ENCODE measurements around the gene FOXN3.
"Not testable (repeated sequence)": the region's sequence is repeated elsewhere in the genome, so short reads cannot be mapped to it uniquely, and the experiment has no call there.

Gene FOXN3

DNA sequence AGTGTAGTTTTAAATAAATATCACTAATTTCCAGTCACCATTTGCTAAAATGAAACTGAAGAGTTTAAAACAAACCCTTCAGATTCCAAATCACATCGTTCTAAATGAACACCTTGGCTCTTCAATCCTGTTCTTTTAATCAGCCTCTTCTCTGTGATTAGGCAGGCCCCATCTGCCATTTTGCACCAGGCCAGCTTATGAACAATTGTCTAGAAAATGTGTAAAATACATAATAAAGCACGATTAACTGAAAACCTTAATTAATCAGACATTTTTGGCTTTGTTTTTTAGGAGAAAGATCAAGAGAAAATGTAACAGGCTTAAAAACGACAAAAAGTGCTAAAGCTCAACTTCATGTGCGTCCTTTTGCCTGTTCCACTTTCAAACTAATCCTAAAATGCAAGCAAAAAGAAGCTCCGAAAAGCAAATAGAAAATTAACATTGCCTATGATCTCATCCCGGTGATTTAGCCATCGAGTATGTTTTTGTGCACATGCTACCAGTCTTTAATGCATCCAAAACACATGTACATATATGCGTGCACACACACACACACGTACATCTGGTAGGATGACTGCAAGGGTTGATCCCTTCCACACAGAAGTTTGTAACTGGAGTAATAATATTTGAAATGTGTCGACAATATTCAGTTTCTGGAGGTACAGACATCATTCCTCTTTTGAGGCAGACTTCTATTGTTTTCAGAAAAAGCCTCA is 288.6 kb downstream of the FOXN3 start:
- no peak overlapping the region for H3K27ac ChIP-seq
- DNase-seq (ENCODE audit: low read depth, low spot score): no peak

DNA sequence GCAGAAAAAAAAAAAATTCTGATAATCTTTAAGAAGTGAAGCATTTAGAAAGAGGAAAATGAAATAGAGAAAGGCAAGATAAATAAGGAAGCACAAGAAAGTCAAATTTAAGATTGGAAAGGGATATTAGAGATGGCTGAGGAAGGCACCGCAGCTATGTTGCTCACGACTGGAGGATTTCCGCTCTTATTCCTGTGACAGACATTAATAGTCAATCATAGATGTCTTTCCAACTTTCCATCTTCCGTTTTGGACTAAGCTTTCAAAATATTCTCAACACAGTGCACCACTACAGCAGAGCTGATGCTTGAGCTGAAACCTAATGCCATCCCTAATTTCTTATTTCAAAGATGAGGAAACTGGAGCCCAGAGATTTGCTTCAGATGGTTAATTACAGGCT is 290.6 kb downstream of the FOXN3 start:
- H3K27ac ChIP-seq: no peak overlapping the region
- DNase-seq (ENCODE audit: low read depth, low spot score): no peak

DNA sequence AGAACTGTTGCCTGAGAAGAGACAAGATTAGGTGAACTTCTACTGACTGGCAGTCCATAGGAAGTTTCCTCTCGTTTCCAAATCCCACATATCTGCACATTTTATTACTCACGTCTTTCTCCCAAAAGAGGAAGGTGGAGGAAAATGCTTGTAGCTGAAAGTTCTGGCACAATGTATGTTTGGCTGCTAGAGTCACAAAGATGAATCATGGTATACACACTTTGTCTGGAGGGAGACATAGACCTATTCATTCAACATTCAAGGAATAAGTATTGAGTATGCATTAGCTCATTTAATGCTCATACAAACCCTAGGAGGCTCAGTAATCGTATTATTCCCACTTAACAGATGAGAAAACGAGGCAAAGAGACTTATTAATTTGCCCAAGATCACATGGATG is 291.8 kb downstream of the FOXN3 start:
- H3K27ac ChIP-seq: no peak overlapping the region
- no peak for DNase-seq (ENCODE audit: low read depth, low spot score)

DNA sequence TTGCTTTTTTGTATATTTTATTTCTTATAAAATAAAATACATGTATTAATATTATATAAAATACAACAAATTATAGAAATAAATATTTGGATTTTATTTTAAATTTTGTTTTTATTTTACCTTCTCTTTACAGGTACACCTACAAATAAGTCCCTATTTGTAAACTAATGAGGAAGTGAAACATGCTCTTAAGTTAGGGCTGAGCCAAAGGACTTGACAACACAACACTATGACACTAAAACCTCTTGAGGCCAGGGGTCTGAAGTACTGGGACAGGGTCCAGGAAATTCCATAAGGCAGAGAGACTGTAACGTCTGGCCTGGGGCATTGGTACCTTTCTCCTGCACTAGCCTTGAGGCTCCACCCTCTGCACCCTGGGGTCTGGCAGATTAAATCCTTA is 293.2 kb downstream of the FOXN3 start:
- no peak for DNase-seq (ENCODE audit: low read depth, low spot score)
- no peak overlapping the region for H3K27ac ChIP-seq

DNA sequence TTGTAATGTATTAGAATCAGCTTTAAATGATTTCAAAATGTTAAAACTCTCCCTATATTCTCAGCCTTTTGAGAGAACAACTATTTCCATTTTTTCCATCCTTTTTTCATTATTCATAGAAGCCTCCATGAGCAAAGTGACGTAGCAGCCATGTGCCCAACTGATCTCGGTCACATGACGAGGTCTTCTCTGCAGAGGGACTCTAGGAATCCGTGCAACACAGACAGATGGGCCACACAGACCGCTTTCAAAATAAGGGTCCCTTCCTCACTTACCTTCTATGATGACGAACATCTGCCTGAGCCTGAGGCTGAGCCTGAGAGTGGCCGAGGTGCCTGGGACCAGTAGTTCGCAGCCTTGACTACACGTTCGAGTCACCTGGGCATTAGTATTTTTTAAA is 293.8 kb downstream of the FOXN3 start:
- DNase-seq (ENCODE audit: low read depth, low spot score): no peak
- no peak overlapping the region for H3K27ac ChIP-seq

DNA sequence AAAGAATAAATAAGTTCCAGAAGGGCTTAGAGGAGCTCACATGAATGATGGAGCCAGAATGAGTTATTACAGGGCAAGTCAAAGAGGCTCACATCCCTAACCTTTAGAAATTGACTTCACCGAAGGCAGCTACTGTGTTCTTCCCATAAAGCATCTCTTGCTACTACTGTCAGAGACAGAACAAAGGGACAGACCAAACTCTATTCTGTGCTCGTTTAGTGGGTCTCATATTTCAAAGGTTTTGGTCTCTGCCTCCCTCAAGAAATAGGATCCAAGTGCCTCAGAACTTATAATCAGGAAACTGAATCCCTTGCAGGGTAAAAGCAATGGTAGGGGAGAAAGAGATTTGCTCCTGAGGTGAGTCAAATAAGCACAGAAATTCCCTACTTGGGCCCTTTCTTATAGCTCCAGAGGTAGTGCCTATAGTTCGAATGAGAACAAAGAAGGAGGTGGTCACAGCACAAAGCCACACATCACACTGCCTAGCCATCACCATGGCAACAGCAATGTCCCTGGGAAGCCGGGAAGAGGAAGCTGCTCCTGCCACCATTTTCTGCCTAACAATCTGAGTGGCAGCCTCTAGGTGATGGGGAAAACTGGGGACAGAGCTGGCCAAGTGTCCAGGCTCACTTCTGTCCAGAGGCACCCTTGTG is 294.9 kb downstream of the FOXN3 start:
- DNase-seq (ENCODE audit: low read depth, low spot score): no peak
- no peak overlapping the region for H3K27ac ChIP-seq

DNA sequence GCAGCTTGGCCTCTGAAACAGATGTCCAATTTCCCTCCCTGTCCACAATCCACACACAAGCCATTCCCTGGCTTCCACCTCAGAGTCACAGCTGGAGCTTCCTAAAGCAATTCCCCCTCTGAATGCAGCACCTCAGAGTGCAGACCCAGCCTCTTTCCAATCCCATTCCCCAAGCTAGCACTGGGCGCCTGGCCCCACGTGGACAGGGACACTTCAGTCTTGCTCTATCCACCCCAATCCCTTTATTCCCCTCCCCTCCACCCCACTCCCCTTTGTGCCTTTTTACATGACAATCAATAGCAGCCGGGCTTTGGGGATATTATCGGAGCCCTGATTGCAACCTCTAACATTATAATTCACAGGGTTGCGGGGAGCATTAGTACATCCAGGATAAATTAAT is 300.0 kb downstream of the FOXN3 start:
- no peak for DNase-seq (ENCODE audit: low read depth, low spot score)
- H3K27ac ChIP-seq: no peak overlapping the region

DNA sequence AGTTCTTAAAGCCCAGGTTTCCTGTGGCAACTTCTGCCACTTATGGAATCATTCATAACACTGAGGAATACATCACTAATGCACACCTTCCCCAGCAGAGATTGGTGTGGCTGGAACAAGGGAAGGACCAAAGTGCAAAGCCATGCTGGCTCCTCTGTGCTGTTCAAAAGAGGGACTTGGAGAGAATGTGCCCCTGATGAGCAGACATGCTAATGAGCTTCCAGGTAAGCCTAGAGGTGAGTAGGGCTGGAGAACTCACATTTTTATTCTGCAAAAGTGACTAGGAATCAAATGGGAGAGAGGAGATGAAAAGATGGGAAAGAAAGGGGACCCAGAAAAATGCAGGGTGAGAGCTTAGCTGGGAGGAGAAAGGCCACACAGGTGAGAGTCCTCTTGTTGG is 302.9 kb downstream of the FOXN3 start:
- no peak for DNase-seq (ENCODE audit: low read depth, low spot score)
- no peak overlapping the region for H3K27ac ChIP-seq

DNA sequence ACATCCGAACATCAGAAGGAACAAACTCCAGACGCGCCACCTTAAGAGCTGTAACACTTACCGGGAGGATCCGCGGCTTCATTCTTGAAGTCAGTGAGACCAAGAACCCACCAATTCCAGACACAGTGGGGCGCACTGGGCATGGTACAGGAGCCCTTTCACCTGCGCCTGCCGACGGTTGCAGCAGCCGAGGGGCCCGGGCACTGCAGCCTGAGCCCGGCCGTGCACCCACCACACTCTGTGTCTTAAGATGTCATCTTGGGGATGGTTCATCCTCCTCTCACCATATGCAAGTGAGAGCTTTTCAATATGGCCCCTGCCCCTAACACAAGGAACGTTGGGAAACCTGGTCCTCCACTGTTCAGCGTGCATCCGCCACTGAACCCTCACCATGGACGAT is 304.3 kb downstream of the FOXN3 start:
- DNase-seq (ENCODE audit: low read depth, low spot score): no peak

DNA sequence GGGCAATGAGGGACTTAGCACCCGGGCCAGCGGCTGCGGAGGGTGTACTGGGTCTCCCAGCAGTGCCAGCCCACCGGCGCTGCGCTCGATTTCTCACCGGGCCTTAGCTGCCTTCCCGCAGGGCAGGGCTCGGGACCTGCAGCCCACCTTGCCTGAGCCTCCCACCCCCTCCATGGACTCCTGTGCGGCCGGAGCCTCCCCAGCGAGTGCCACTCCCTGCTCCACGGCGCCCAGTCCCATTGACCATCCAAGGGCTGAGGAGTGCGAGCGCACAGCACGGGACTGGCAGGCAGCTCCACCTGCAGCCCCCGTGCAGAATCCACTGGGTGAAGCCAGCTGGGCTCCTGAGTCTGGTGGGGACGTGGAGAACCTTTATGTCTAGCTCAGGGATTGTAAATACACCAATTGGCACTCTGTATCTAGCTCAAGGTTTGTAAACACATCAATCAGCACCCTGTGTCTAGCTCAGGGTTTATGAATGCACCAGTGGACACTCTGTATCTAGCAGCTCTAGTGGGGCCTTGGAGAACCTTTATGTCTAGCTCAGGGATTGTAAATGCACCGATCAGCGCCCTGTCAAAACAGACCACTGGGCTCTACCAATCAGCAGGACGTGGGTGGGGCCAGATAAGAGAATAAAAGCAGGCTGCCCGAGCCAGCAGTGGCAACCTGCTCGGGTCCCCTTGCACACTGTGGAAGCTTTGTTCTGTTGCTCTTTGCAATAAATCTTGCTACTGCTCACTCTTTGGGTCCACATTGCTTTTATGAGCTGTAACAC is 305.1 kb downstream of the FOXN3 start:
- DNase-seq (ENCODE audit: low read depth, low spot score); H3K27ac ChIP-seq: not testable (repeated sequence)

More for the DNA sequence above, 304.3 kb downstream of the FOXN3 start:
- H3K27ac ChIP-seq: no peak overlapping the region

DNA sequence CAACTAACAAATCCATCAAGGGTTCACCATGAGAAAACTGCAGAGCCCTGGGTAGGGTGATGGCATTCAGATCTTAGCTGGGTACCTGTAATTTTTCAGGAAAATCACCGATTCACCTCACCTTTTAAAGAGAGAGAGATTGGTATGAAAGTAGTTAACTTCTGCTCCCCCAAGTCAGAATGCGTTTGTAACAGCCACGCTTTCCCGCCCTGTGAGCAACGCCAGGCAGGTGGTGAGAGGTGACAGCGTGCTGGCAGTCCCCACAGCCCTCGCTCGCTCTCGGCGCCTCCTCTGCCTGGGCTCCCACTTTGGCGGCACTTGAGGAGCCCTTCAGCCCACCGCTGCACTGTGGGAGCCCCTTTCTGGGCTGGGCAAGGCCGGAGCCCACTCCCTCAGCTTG is 305.8 kb downstream of the FOXN3 start:
- DNase-seq (ENCODE audit: low read depth, low spot score); H3K27ac ChIP-seq: not testable (repeated sequence)

DNA sequence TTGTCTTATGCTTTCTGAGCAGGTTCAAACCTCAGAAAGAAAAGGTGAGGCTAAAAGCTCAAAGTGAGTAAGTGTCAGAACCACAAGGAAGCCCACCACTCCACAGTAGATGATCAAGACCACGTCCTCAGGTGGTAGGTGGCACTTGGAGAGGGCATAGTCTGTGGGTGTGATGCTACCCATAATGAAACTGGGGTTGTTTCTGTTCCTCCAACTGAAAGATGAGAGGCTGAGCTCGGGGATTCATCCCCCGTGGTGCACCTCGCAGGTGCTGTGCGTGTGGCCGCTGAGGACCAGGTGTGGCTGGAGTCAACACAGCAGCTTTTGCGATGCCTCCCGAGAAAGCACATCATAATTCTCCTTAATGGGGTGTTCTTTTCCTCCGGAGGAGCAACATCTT is 306.9 kb downstream of the FOXN3 start:
- DNase-seq (ENCODE audit: low read depth, low spot score): no peak
- H3K27ac ChIP-seq: no peak overlapping the region

DNA sequence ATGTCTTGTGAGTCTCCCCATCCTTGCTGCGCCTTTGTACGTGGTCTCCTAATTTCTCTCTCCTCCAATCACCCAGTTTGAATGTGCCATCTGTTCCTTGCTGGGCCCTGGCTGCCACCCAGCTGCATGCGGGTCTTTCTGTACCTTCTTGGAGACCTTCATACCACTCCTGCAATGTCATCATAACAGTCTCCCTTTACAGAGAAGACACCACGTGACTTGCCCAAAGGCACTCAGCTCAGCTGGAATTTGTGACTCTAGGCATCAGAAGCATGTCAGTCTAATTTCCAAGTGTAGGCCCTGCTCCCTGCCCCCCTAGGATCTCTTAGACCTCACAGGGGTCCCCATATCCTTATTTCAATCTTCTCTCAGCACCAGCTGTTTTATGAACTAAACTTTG is 308.4 kb downstream of the FOXN3 start:
- no peak overlapping the region for H3K27ac ChIP-seq
- no peak for DNase-seq (ENCODE audit: low read depth, low spot score)

DNA sequence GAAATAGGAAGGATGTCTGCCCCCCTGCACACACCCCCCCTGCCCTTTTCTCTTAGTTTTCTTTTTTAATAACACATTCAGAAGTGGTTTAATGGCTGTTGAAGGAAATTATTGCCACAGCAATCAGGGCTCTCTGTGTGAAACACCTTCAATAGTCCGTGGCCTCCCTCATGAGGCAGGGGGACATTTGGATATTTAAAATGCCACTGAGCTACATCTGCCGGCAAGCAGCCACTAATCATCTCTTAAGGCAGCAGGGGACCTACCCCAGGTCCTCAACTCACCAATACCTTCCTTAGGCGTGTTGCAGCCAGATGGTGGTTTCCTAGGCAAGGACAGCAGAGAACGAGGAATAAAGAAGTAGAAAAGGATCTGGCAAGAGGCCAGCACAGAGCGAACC is 309.4 kb downstream of the FOXN3 start:
- no peak for DNase-seq (ENCODE audit: low read depth, low spot score)
- H3K27ac ChIP-seq: no peak overlapping the region

Data from epithelial cell of prostate (primary cell).